NB4 (cell line): ENCODE data around the gene PRRC2A.

Experiments used
- DNase-seq: peaks from one replicate; pipeline ENCODE4 v3.0.0; 2010; ENCODE audit warnings: low read depth
- H3K4me3 ChIP-seq: one replicate; pipeline ENCODE4 v1.5.1; 2011; ENCODE audit warnings: mild to moderate bottlenecking, low read depth, low read length, moderate library complexity
- CTCF ChIP-seq: IDR thresholded peaks from one replicate; pipeline ENCODE4 v1.5.1; 2012; ENCODE audit warnings: low read depth, low read length
- MAX ChIP-seq: IDR thresholded peaks from 2 replicates; pipeline ENCODE4 v1.6.1; 2011; ENCODE audit warnings: low read depth, low read length
- MYC ChIP-seq: IDR thresholded peaks from 2 replicates; pipeline ENCODE4 v1.6.1; 2011; ENCODE audit warnings: low read depth, low read length
- POLR2A ChIP-seq: IDR thresholded peaks from 2 replicates; pipeline ENCODE4 v1.6.1; 2011; ENCODE audit warnings: mild to moderate bottlenecking; ENCODE audit not compliant: insufficient read length; ENCODE audit errors: extremely low read depth

The PRRC2A gene

GRCh38 chr6:31582230-31582643 is 38.3 kb upstream of the PRRC2A start, which contains the start of gene LTB:
TSS of gene LTB (minus strand) at chr6:31582424. CDS start at chr6:31582417, 7 bp downstream.
- peak within 1 kb of the TSS; percentile 92 for H3K4me3 ChIP-seq
- TF ChIP-seq MYC (no peak), MAX (no peak), CTCF (no peak), POLR2A (no peak)
- peak; percentile 56 for DNase-seq

- TF ChIP-seq MAX, result no peak
- no peak for TF ChIP-seq POLR2A
- no peak for TF ChIP-seq MYC
- TF ChIP-seq CTCF, result peak; percentile 65
- peak; percentile 85 for DNase-seq
Measured at GRCh38 chr6:31585491-31585890, 35.0 kb upstream of the PRRC2A start.

GRCh38 chr6:31586008-31586407 is 34.5 kb upstream of the PRRC2A start, which contains the start of gene LST1:
TSS of gene LST1 (plus strand) at chr6:31586277. CDS start at chr6:31587300, 1,023 bp downstream.
- peak; percentile 95 for DNase-seq
- TF ChIP-seq POLR2A (peak; percentile 13), MAX (no peak)
- H3K4me3 ChIP-seq, result peak within 1 kb of the TSS; percentile 73

More at GRCh38 chr6:31585491-31585890, 35.0 kb upstream of the PRRC2A start:
- H3K4me3 ChIP-seq, result peak overlapping the region; percentile 58

- DNase-seq, result peak; percentile 99
- H3K4me3 ChIP-seq, result peak overlapping the region; percentile 73
- TF ChIP-seq MYC (peak; percentile 76), CTCF (no peak), MAX (peak; percentile 97), POLR2A (peak; percentile 17)
Measured at GRCh38 chr6:31586599-31587281, 33.8 kb upstream of the PRRC2A start.

GRCh38 chr6:31587791-31588777 is 32.4 kb upstream of the PRRC2A start:
- TF ChIP-seq MAX, result no peak
- no peak for TF ChIP-seq POLR2A
- TF ChIP-seq MYC, result no peak
- no peak for TF ChIP-seq CTCF
- peak overlapping the region; percentile 73 for H3K4me3 ChIP-seq
- peak; percentile 36 for DNase-seq
